HAP-1 (cell line): ENCODE measurements around the gene MBTPS1.

Source experiments
- DNase-seq, 2 experiments: peaks; one replicate each; pipeline ENCODE4 v3.0.0-alpha.2; 2016 to 2020; ENCODE audit warnings: low spot score in 2 of 2
- H3K27me3 ChIP-seq: fragments of 250-450 bp; sonication (Bioruptor Pico); 2 replicates; pipeline ENCODE4 v1.5.1; 2020; ENCODE audit warnings: low read depth, mild to moderate bottlenecking, moderate library complexity
- H3K36me3 ChIP-seq: fragments of 250-450 bp; sonication (Bioruptor Pico); replicated peaks from 2 replicates; pipeline ENCODE4 v1.5.1; 2020; ENCODE audit warnings: mild to moderate bottlenecking
- H3K4me1 ChIP-seq: fragments of 250-450 bp; sonication (Bioruptor Pico); 2 replicates; pipeline ENCODE4 v1.5.1; 2020; ENCODE audit warnings: mild to moderate bottlenecking
- H3K4me3 ChIP-seq: fragments of 250-450 bp; sonication (Bioruptor Pico); 2 replicates; pipeline ENCODE4 v1.5.1; 2020; ENCODE audit warnings: mild to moderate bottlenecking, moderate library complexity
- H3K9me3 ChIP-seq: fragments of 250-450 bp; sonication (Bioruptor Pico); 2 replicates; pipeline ENCODE4 v1.5.1; 2020; ENCODE audit warnings: mild to moderate bottlenecking, moderate library complexity
- in situ Hi-C: fragments of 300-500 bp; cut with MboI; formaldehyde crosslinking; loops from 3 replicates; pipeline ENCODE4 v1.14.3; 2020; ENCODE audit warnings: low sequenced_read_pairs, inconsistent platforms, mixed read lengths

Gene MBTPS1

GRCh38 chr16:84058211-84058610 lies 58.5 kb downstream of the MBTPS1 start:
- H3K27me3 ChIP-seq, result no peaks in the 10 kb centered on the region
- H3K4me3 ChIP-seq, result no peak overlapping the region
- H3K36me3 ChIP-seq, result peaks cover 67% of the 10 kb centered on the region
- no peak for DNase-seq
- in situ Hi-C loops, result loop anchor here (10.0 kb wide), 1 partner anchor 233 kb away; no protein-coding TSS in a partner anchor
- no peaks in the 10 kb centered on the region for H3K4me1 ChIP-seq
- no peaks in the 10 kb centered on the region for H3K9me3 ChIP-seq

- Histone ChIP-seq H3K36me3 (peaks cover 54% of the 10 kb centered on the region), H3K4me3 (no peak overlapping the region), H3K4me1 (no peaks in the 10 kb centered on the region), H3K27me3 (no peaks in the 10 kb centered on the region), H3K9me3 (no peaks in the 10 kb centered on the region)
- in situ Hi-C loops, result loop anchor here (10.0 kb wide), 1 partner anchor 232 kb away; no protein-coding TSS in a partner anchor
- DNase-seq, result no peak
These were observed 59.8 kb downstream of the MBTPS1 start for GRCh38 chr16:84056933-84057332.

- peaks cover 45% of the 10 kb centered on the region for H3K36me3 ChIP-seq
- no peaks in the 10 kb centered on the region for H3K27me3 ChIP-seq
- in situ Hi-C loops, result loop anchor here (10.0 kb wide), 1 partner anchor 231 kb away; no protein-coding TSS in a partner anchor
- H3K4me3 ChIP-seq, result no peak overlapping the region
- DNase-seq, result no peak
- H3K9me3 ChIP-seq, result no peaks in the 10 kb centered on the region
- no peaks in the 10 kb centered on the region for H3K4me1 ChIP-seq
These were observed 60.7 kb downstream of the MBTPS1 start for GRCh38 chr16:84055801-84056634.

GRCh38 chr16:84055366-84055765 lies 61.4 kb downstream of the MBTPS1 start:
- in situ Hi-C loops, result loop anchor here (10.0 kb wide), 1 partner anchor 231 kb away; no protein-coding TSS in a partner anchor
- Histone ChIP-seq H3K9me3 (no peaks in the 10 kb centered on the region), H3K36me3 (peaks cover 43% of the 10 kb centered on the region), H3K4me1 (no peaks in the 10 kb centered on the region), H3K27me3 (no peaks in the 10 kb centered on the region), H3K4me3 (no peak overlapping the region)
- DNase-seq, result no peak

GRCh38 chr16:84054916-84055315 lies 61.8 kb downstream of the MBTPS1 start:
- no peak overlapping the region for H3K4me3 ChIP-seq
- H3K27me3 ChIP-seq, result no peaks in the 10 kb centered on the region
- in situ Hi-C loops, result loop anchor here (10.0 kb wide), 1 partner anchor 230 kb away; no protein-coding TSS in a partner anchor
- peaks cover 39% of the 10 kb centered on the region for H3K36me3 ChIP-seq
- no peaks in the 10 kb centered on the region for H3K4me1 ChIP-seq
- DNase-seq, result no peak
- H3K9me3 ChIP-seq, result no peaks in the 10 kb centered on the region

- peaks cover 39% of the 10 kb centered on the region for H3K36me3 ChIP-seq
- DNase-seq, result no peak
- no peak overlapping the region for H3K4me3 ChIP-seq
- H3K9me3 ChIP-seq, result no peaks in the 10 kb centered on the region
- no peaks in the 10 kb centered on the region for H3K4me1 ChIP-seq
- no peaks in the 10 kb centered on the region for H3K27me3 ChIP-seq
- in situ Hi-C loops, result loop anchor here (10.0 kb wide), 1 partner anchor 229 kb away; no protein-coding TSS in a partner anchor
These were observed 62.5 kb downstream of the MBTPS1 start for GRCh38 chr16:84054271-84054670.

GRCh38 chr16:84053237-84053636 lies 63.5 kb downstream of the MBTPS1 start:
- Histone ChIP-seq H3K36me3 (peaks cover 31% of the 10 kb centered on the region), H3K27me3 (no peaks in the 10 kb centered on the region), H3K4me1 (no peaks in the 10 kb centered on the region), H3K9me3 (no peaks in the 10 kb centered on the region), H3K4me3 (no peak overlapping the region)
- DNase-seq, result no peak
- in situ Hi-C loops, result loop anchor here (10.0 kb wide), 1 partner anchor 228 kb away; no protein-coding TSS in a partner anchor

GRCh38 chr16:84052071-84052622 lies 64.6 kb downstream of the MBTPS1 start:
- Histone ChIP-seq H3K27me3 (no peaks in the 10 kb centered on the region), H3K4me3 (no peak overlapping the region), H3K4me1 (no peaks in the 10 kb centered on the region), H3K36me3 (peaks cover 20% of the 10 kb centered on the region), H3K9me3 (no peaks in the 10 kb centered on the region)
- in situ Hi-C loops, result loop anchor here (10.0 kb wide), 1 partner anchor 227 kb away; no protein-coding TSS in a partner anchor
- DNase-seq, result no peak

- in situ Hi-C loops, result loop anchor here (10.0 kb wide), 1 partner anchor 226 kb away; no protein-coding TSS in a partner anchor
- H3K36me3 ChIP-seq, result peaks cover 8% of the 10 kb centered on the region
- no peaks in the 10 kb centered on the region for H3K9me3 ChIP-seq
- DNase-seq, result no peak
- no peak overlapping the region for H3K4me3 ChIP-seq
- H3K4me1 ChIP-seq, result no peaks in the 10 kb centered on the region
- H3K27me3 ChIP-seq, result no peaks in the 10 kb centered on the region
These were observed 66.4 kb downstream of the MBTPS1 start for GRCh38 chr16:84050316-84050715.

GRCh38 chr16:84049403-84050060 lies 67.2 kb downstream of the MBTPS1 start:
- Histone ChIP-seq H3K4me3 (no peak overlapping the region), H3K36me3 (peaks cover 4% of the 10 kb centered on the region), H3K4me1 (no peaks in the 10 kb centered on the region), H3K9me3 (no peaks in the 10 kb centered on the region), H3K27me3 (no peaks in the 10 kb centered on the region)
- DNase-seq, result no peak
- in situ Hi-C loops, result loop anchor here (10.0 kb wide), 2 partner anchors 75 to 225 kb away; no protein-coding TSS in a partner anchor

GRCh38 chr16:84048871-84049270 lies 67.9 kb downstream of the MBTPS1 start:
- no peaks in the 10 kb centered on the region for H3K27me3 ChIP-seq
- H3K4me1 ChIP-seq, result no peaks in the 10 kb centered on the region
- no peaks in the 10 kb centered on the region for H3K9me3 ChIP-seq
- peaks cover 4% of the 10 kb centered on the region; the same call in 1 of the 2 replicates for H3K36me3 ChIP-seq
- no peak overlapping the region for H3K4me3 ChIP-seq
- in situ Hi-C loops, result loop anchor here (10.0 kb wide), 1 partner anchor 74 kb away; no protein-coding TSS in a partner anchor
- DNase-seq, result no peak

GRCh38 chr16:84048270-84048669 lies 68.5 kb downstream of the MBTPS1 start:
- in situ Hi-C loops, result loop anchor here (10.0 kb wide), 1 partner anchor 73 kb away; no protein-coding TSS in a partner anchor
- no peak for DNase-seq
- Histone ChIP-seq H3K4me3 (no peak overlapping the region), H3K27me3 (no peaks in the 10 kb centered on the region), H3K4me1 (no peaks in the 10 kb centered on the region), H3K9me3 (no peaks in the 10 kb centered on the region), H3K36me3 (no peaks in the 10 kb centered on the region; the same call in 1 of the 2 replicates)

GRCh38 chr16:84047626-84048025 lies 69.1 kb downstream of the MBTPS1 start:
- no peak for DNase-seq
- in situ Hi-C loops, result loop anchor here (10.0 kb wide), 1 partner anchor 73 kb away; no protein-coding TSS in a partner anchor
- no peaks in the 10 kb centered on the region; the same call in 1 of the 2 replicates for H3K36me3 ChIP-seq
- H3K4me1 ChIP-seq, result no peaks in the 10 kb centered on the region
- no peaks in the 10 kb centered on the region for H3K9me3 ChIP-seq
- H3K27me3 ChIP-seq, result no peaks in the 10 kb centered on the region
- no peak overlapping the region for H3K4me3 ChIP-seq
